ENCODE results near the gene MGMT. TPM values are rescaled to one million over a fixed set of nuclear protein-coding genes. Genes with fewer than 3 reads are reported as not detected.

Gene MGMT
- total and polyA plus RNA-seq, 4 donors: 9.9 to 39.6 (median 23.2) TPM

- peaks cover 0 to 10% (median 2%) of the 10 kb centered on the region in 4 donors for H3K36me3 ChIP-seq (ENCODE audit: control insufficient read depth in 4 of 4, insufficient read depth in 4 of 4, low read length in 4 of 4)
- TF ChIP-seq CTCF (IDR thresholded peaks at IDR 0.05; ENCODE audit: control extremely low read depth, extremely low read depth): no peak
- no peak overlapping the region for H3K27ac ChIP-seq (ENCODE audit: low read depth in 1 of 2, low read length in 1 of 2)
- H3K4me1 ChIP-seq (ENCODE audit: control insufficient read depth in 5 of 5, insufficient read depth in 5 of 5, low read length in 5 of 5): peaks cover 0 to 14% (median 0%) of the 10 kb centered on the region in 5 donors
- peaks cover 0 to 5% (median 0%) of the 10 kb centered on the region in 4 donors for H3K9me3 ChIP-seq (ENCODE audit: control insufficient read depth in 4 of 4, insufficient read depth in 3 of 4, low read length in 3 of 4)
- ATAC-seq (ENCODE audit: insufficient read depth, low FRiP score) (no peak), DNase-seq (no peak)
- H3K27me3 ChIP-seq (ENCODE audit: control insufficient read depth in 3 of 3, insufficient read depth in 3 of 3, low read length in 2 of 3): no peaks in the 10 kb centered on the region
- no peak overlapping the region for H3K4me3 ChIP-seq
- no peak overlapping the region for H3K9ac ChIP-seq (ENCODE audit: insufficient read depth in 1 of 2, low read length in 2 of 2)
- 79 to 90% methylated on average over 24 of the region's 24 CpGs for WGBS, 2 donors
These were observed 302.5 kb downstream of the MGMT start for GRCh38 chr10:129769381-129770116.

GRCh38 chr10:129770286-129770685, 303.2 kb downstream of the MGMT start:
- TF ChIP-seq CTCF (IDR thresholded peaks at IDR 0.05; ENCODE audit: control extremely low read depth, extremely low read depth): no peak
- H3K4me3 ChIP-seq: no peak overlapping the region
- H3K36me3 ChIP-seq (ENCODE audit: control insufficient read depth in 4 of 4, insufficient read depth in 4 of 4, low read length in 4 of 4): peaks cover 0 to 10% (median 2%) of the 10 kb centered on the region in 4 donors
- DNase-seq: no peak
- no peaks in the 10 kb centered on the region for H3K27me3 ChIP-seq (ENCODE audit: control insufficient read depth in 3 of 3, insufficient read depth in 3 of 3, low read length in 2 of 3)
- H3K9ac ChIP-seq (ENCODE audit: insufficient read depth in 1 of 2, low read length in 2 of 2): no peak overlapping the region
- 94 to 95% methylated on average over 14 of the region's 14 CpGs for WGBS, 2 donors
- peaks cover 0 to 14% (median 0%) of the 10 kb centered on the region in 5 donors for H3K4me1 ChIP-seq (ENCODE audit: control insufficient read depth in 5 of 5, insufficient read depth in 5 of 5, low read length in 5 of 5)
- peaks cover 0 to 5% (median 0%) of the 10 kb centered on the region in 4 donors for H3K9me3 ChIP-seq (ENCODE audit: control insufficient read depth in 4 of 4, insufficient read depth in 3 of 4, low read length in 3 of 4)
- ATAC-seq (ENCODE audit: insufficient read depth, low FRiP score): no peak
- H3K27ac ChIP-seq (ENCODE audit: low read depth in 1 of 2, low read length in 1 of 2): no peak overlapping the region

GRCh38 chr10:129771024-129771423, 304.0 kb downstream of the MGMT start:
- Histone ChIP-seq H3K4me1 (ENCODE audit: control insufficient read depth in 5 of 5, insufficient read depth in 5 of 5, low read length in 5 of 5) (peaks cover 0 to 14% (median 0%) of the 10 kb centered on the region in 5 donors), H3K27me3 (ENCODE audit: control insufficient read depth in 3 of 3, insufficient read depth in 3 of 3, low read length in 2 of 3) (no peaks in the 10 kb centered on the region), H3K4me3 (no peak overlapping the region), H3K9me3 (ENCODE audit: control insufficient read depth in 4 of 4, insufficient read depth in 3 of 4, low read length in 3 of 4) (peaks cover 0 to 5% (median 0%) of the 10 kb centered on the region in 4 donors), H3K9ac (ENCODE audit: insufficient read depth in 1 of 2, low read length in 2 of 2) (no peak overlapping the region), H3K27ac (ENCODE audit: low read depth in 1 of 2, low read length in 1 of 2) (no peak overlapping the region), H3K36me3 (ENCODE audit: control insufficient read depth in 4 of 4, insufficient read depth in 4 of 4, low read length in 4 of 4) (peaks cover 0 to 10% (median 2%) of the 10 kb centered on the region in 4 donors)
- peak in 2 of 3 donors; percentile 5 to 10 for DNase-seq
- WGBS, 2 donors: 69 to 73% methylated on average over 13 of the region's 13 CpGs
- no peak for TF ChIP-seq CTCF (IDR thresholded peaks at IDR 0.05; ENCODE audit: control extremely low read depth, extremely low read depth)
- no peak for ATAC-seq (ENCODE audit: insufficient read depth, low FRiP score)
